Measurements from ENCODE around the gene GPAT3. TPM values are rescaled to one million over a fixed set of nuclear protein-coding genes. Genes with fewer than 3 reads are reported as not detected.

GPAT3 gene
- total RNA-seq, 1 experiment from 2014 or later: 15.1 TPM

GRCh38 chr4:83639849-83640493 is 104.1 kb downstream of the GPAT3 start:
- H3K4me1 ChIP-seq (ENCODE audit: control insufficient read depth, insufficient read depth, low read length): no peaks in the 10 kb centered on the region
- TF ChIP-seq CTCF (IDR thresholded peaks at IDR 0.05): peak; percentile 70
- TF ChIP-seq POLR2AphosphoS5 (IDR thresholded peaks at IDR 0.05; ENCODE audit: low read depth, low read length): no peak
- no peaks in the 10 kb centered on the region for H3K36me3 ChIP-seq (ENCODE audit: control insufficient read depth, insufficient read depth, low read length)
- no peaks in the 10 kb centered on the region for H3K27me3 ChIP-seq (ENCODE audit: control insufficient read depth, insufficient read depth, low read length)
- in situ Hi-C loops (cut with HindIII; ENCODE audit: low pct_unique_long_range_greater_than_20kb, low sequenced_read_pairs) (no loop called here), intact Hi-C loops (cut with micrococcal nuclease; ENCODE audit: unreplicated experiment) (loop anchor here (2.0 to 10.0 kb wide), 2 partner anchors 149 to 865 kb away; no protein-coding TSS in a partner anchor)
- ChIA-PET CTCF (no interaction called here), POLR2A (no interaction called here)
- no peak overlapping the region for H3K27ac ChIP-seq (ENCODE audit: low read length)
- no TSS peak for BruUV-seq (replicated peaks)
- H3K4me3 ChIP-seq (ENCODE audit: low read depth in 2 of 2, low read length in 2 of 2): no peak overlapping the region
- peak; percentile 51 for DNase-seq (ENCODE audit: low read depth, low spot score)
- ATAC-seq: peak; percentile 89
- no peaks in the 10 kb centered on the region for H3K9me3 ChIP-seq (ENCODE audit: control insufficient read depth, insufficient read depth, low read depth, low read length)

- no TSS peak for BruUV-seq (replicated peaks)
- TF ChIP-seq POLR2AphosphoS5 (IDR thresholded peaks at IDR 0.05; ENCODE audit: low read depth, low read length) (no peak), SIN3A (IDR thresholded peaks at IDR 0.05; ENCODE audit: borderline replicate concordance, insufficient read depth, low read depth, low read length) (no peak), REST (IDR thresholded peaks at IDR 0.05; ENCODE audit: insufficient read depth in 1 of 2, low read depth in 2 of 2, low read length in 1 of 2) (no peak), CTCF (IDR thresholded peaks at IDR 0.05) (no peak), TCF7L2 (IDR thresholded peaks at IDR 0.05; ENCODE audit: low read depth, low read length) (no peak)
- ChIA-PET POLR2A (no interaction called here), CTCF (no interaction called here)
- DNase-seq (ENCODE audit: low read depth, low spot score) (no peak), ATAC-seq (no peak)
- no peak overlapping the region for H3K27ac ChIP-seq (ENCODE audit: low read length)
- no peaks in the 10 kb centered on the region for H3K27me3 ChIP-seq (ENCODE audit: control insufficient read depth, insufficient read depth, low read length)
- H3K4me3 ChIP-seq (ENCODE audit: low read depth in 2 of 2, low read length in 2 of 2): no peak overlapping the region
- intact Hi-C loops (cut with micrococcal nuclease; ENCODE audit: unreplicated experiment): loop anchor here (10.0 kb wide), 1 partner anchor 862 kb away; no protein-coding TSS in a partner anchor
- in situ Hi-C loops (cut with HindIII; ENCODE audit: low pct_unique_long_range_greater_than_20kb, low sequenced_read_pairs): no loop called here
- H3K9me3 ChIP-seq (ENCODE audit: control insufficient read depth, insufficient read depth, low read depth, low read length): no peaks in the 10 kb centered on the region
- no peaks in the 10 kb centered on the region for H3K36me3 ChIP-seq (ENCODE audit: control insufficient read depth, insufficient read depth, low read length)
- no peaks in the 10 kb centered on the region for H3K4me1 ChIP-seq (ENCODE audit: control insufficient read depth, insufficient read depth, low read length)
Observed at GRCh38 chr4:83643036-83643435, 107.1 kb downstream of the GPAT3 start.

Data from Panc1 (cell line).